Stimulated activated CD4-positive, alpha-beta T cell treated with anti-CD3 and anti-CD28 coated beads, Interleukin-4, amount 100 ng/mL, for 48 hours (primary cell): Measurements from ENCODE around the gene RHO.

Experiments used
- DNase-seq, 2 donors: peaks; one replicate each; pipeline ENCODE4 v3.0.0-alpha.2; 2020; ENCODE audit warnings: low read depth in 2 of 2

Gene RHO

DNA sequence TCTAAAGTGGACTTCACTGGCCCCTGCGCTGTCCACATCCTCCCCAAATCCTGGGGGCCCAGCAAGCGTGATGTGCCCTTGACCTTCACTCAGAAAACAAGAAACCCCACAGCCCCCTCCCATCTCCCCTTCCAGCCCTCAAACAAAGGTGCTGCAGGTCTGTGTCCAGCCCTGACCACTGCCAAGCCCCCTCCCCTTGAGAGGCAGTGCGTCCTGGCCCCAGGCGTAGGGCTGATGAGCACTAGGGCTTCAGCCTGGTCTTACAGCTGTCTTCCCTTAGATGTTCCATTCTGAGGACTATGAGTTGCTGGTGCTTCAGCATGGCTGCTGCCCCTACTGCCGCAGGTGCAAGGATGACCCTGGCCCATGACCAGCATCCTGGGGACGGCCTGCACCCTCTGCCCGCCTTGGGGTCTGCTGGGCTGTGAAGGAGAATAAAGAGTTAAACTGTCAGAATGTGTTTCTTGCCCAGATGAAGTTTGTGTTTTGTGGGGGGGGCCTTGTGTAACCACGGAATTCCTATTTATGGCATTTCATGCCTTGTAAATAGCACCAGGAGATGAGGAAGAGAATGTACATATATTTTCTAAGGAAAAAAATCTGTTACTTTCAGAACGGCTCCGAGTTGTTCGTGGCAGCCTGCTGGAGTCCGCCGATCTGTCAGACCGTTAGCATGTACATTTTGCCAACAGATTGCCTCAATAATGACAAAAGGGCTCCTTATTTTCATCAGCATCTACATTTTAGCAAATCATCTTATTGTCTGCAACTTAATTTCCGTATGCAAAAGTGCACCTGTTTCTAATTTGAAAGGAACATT lies 8.3 kb upstream of the RHO start:
- DNase-seq: no peak

DNA sequence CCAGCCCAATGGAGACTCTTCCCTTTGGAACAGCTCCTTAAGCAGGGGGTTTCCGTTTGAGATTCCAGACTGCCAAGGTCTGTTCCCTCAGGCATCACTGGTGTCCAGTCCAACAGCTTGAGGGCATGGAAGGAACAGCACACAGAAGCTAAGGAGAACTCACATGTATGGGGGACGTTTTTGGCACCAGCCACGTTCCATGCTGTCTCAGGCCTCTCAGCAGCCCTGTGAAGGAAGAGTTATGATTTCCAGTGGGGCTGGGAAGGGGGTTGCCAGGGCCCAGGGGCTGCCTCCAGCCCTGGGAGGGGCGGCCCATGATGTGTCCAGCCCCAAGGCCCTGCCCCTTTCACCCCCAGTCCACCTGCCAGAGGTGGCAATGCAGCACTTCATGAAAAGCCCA lies 7.5 kb upstream of the RHO start:
- DNase-seq: no peak

GRCh38 chr3:129521611-129522010 lies 6.8 kb upstream of the RHO start:
- no peak for DNase-seq

- DNase-seq: no peak
Measured at GRCh38 chr3:129522953-129523352, 5.5 kb upstream of the RHO start.

DNA sequence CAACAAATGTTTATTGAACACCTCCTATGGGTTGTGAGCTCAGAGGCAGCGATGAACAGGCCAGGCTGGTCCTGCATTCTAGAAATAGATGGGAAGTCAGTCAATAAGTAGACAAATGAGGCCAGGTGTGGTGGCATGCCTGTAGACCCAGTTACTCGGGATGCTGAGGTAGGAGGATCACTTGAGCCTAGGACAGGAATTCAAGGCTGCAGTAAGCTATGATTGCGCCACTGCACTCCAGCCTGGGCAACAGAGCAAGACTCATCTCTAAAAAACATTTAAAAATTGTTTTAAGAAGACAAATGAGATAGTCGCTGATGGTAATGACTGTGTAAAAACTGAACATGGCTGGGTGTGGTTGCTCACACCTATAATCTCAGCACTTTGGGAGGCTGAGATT lies 4.4 kb upstream of the RHO start:
- no peak for DNase-seq

GRCh38 chr3:129525341-129525968 lies 3.0 kb upstream of the RHO start:
- DNase-seq: no peak

GRCh38 chr3:129526121-129526900 lies 2.1 kb upstream of the RHO start:
- DNase-seq: no peak

DNA sequence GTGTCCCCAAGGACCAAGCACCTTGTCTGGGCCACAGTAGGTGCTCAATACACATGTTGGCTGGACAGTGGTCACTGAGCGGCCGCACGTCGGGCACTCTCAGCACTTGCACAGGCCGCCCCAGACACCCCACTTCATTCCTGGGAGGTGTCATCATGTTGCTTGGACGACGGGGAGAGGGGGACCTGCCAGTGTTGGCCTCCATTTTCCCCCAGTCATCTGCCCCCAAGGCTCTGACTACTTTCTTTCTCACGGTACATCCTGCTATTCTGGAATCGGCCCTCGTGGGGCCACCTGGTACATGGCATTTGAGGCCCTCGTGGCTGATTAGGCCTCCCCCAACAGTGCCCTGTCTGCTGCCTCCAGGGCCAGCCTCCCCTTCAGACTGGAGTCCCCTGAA lies 1.2 kb upstream of the RHO start:
- no peak for DNase-seq

GRCh38 chr3:129529436-129530210 lies 1.2 kb downstream of the RHO start:
- DNase-seq: no peak

- no peak for DNase-seq
Measured at GRCh38 chr3:129530251-129530791, 1.9 kb downstream of the RHO start.

- no peak for DNase-seq
Measured at GRCh38 chr3:129530821-129531220, 2.4 kb downstream of the RHO start.

DNA sequence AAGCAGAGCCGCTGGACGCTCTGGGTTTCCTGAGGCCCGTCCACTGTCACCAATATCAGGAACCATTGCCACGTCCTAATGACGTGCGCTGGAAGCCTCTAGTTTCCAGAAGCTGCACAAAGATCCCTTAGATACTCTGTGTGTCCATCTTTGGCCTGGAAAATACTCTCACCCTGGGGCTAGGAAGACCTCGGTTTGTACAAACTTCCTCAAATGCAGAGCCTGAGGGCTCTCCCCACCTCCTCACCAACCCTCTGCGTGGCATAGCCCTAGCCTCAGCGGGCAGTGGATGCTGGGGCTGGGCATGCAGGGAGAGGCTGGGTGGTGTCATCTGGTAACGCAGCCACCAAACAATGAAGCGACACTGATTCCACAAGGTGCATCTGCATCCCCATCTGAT lies 3.3 kb downstream of the RHO start:
- DNase-seq: no peak

DNA sequence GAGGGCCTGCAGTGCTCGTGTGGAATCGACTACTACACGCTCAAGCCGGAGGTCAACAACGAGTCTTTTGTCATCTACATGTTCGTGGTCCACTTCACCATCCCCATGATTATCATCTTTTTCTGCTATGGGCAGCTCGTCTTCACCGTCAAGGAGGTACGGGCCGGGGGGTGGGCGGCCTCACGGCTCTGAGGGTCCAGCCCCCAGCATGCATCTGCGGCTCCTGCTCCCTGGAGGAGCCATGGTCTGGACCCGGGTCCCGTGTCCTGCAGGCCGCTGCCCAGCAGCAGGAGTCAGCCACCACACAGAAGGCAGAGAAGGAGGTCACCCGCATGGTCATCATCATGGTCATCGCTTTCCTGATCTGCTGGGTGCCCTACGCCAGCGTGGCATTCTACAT lies 3.8 kb downstream of the RHO start:
- DNase-seq: no peak

DNA sequence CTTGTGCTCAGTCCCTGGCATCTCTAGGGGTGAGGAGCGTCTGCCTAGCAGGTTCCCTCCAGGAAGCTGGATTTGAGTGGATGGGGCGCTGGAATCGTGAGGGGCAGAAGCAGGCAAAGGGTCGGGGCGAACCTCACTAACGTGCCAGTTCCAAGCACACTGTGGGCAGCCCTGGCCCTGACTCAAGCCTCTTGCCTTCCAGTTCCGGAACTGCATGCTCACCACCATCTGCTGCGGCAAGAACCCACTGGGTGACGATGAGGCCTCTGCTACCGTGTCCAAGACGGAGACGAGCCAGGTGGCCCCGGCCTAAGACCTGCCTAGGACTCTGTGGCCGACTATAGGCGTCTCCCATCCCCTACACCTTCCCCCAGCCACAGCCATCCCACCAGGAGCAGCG lies 5.0 kb downstream of the RHO start:
- no peak for DNase-seq

- no peak for DNase-seq
Measured at GRCh38 chr3:129534428-129535027, 6.1 kb downstream of the RHO start.

GRCh38 chr3:129535075-129535474 lies 6.6 kb downstream of the RHO start:
- no peak for DNase-seq

GRCh38 chr3:129536374-129536667 lies 7.9 kb downstream of the RHO start:
- DNase-seq: no peak

DNA sequence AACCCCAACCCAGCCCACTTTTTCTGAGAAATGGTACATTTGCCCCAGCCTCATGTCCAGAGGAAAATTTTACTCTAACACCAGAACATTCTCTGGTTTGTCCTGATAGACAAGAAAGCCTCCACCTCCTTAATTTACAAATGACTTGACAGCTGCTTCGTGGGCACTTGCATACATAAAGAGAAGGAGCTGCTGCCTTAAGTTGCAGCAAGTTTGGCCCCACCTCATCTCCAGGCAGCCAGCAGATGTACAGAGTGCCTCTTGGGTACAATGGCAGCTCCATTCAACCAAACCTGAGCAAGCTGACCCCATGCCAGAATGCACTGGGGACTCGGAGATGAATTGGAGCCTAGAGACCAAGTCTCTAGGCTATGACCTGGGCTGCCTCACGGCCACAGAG lies 8.4 kb downstream of the RHO start:
- no peak for DNase-seq

DNA sequence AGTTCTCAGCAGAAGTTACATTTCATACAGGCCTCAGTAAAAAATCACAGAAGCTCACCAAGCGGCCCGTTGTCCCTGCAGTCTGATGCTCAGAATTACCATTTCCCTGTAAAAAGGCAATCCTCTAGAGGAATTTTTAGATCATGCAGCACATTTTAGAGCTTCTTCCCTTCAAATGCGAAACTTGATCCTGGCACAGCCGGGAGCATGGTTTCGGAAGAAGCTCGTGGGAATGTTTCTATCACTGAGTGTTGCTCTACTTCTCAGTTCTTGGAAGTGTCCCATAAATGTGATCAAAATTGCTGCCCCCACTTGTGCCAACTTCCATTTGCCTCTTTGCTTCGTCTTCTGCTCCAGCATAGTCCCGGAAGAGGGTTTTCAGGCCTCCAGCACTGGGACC lies 10.8 kb downstream of the RHO start:
- DNase-seq: no peak

DNA sequence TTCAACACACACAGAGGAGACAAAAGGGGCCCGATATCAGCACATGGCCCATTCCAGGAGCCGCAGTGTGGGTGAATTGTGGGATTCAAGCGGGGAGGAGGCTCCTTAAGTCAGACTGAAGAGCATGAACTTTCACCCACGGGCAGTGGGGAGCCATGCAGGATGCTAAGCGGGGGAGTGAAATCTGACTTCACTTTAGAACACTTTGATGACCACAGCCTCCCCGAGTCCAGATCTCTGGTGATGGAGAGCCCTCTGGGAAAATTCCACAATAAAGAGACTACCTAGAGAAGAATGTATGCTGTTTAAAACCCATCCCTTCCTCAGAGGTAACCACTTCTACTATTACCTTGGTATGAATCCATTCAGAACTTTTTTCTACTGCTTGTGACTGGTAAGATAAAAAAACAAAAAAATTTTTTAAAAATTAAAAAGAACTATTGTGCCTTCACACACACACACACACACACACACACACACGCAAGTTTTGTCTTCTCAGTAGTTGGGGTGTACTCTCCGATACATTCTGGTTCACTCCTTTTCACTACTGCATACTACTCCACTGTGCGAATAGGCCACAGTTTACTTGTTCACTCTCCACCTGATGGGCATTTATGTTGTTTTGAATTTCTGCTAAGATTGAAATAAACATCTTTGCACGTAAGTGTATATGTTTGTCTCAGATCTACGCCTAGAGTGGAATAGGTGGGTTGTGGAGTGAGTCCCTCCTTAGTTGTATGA lies 12.5 kb downstream of the RHO start:
- no peak for DNase-seq

DNA sequence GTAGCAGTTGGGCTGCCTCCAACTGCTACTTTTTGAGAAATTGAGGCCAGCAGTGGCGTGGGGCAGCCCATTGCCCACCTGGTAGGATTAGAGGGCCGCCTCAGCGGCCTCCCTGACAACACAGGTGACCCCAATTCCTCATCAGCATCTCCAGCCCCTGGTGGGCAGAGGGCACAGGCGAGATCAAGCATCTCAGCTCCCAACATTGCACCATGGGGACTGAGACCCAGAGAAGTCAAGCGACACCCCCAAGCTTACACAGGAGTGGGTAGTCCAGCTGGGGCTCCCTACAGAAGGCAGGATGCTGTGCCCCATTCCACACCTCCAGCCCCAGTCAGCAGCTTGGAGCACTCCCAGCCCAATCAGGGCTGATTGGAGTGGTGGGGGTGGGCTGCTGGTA lies 14.3 kb downstream of the RHO start:
- no peak for DNase-seq
